ENCODE measurements around the gene ACAA2.

GRCh38 chr18:49754866-49755265 lies 58.5 kb downstream of the ACAA2 start:
- TF ChIP-seq, protein P1, sequence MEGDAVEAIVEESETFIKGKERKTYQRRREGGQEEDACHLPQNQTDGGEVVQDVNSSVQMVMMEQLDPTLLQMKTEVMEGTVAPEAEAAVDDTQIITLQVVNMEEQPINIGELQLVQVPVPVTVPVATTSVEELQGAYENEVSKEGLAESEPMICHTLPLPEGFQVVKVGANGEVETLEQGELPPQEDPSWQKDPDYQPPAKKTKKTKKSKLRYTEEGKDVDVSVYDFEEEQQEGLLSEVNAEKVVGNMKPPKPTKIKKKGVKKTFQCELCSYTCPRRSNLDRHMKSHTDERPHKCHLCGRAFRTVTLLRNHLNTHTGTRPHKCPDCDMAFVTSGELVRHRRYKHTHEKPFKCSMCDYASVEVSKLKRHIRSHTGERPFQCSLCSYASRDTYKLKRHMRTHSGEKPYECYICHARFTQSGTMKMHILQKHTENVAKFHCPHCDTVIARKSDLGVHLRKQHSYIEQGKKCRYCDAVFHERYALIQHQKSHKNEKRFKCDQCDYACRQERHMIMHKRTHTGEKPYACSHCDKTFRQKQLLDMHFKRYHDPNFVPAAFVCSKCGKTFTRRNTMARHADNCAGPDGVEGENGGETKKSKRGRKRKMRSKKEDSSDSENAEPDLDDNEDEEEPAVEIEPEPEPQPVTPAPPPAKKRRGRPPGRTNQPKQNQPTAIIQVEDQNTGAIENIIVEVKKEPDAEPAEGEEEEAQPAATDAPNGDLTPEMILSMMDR (IDR thresholded peaks at IDR 0.05; ENCODE audit: insufficient read depth, low read length): no peak
- TF ChIP-seq POLR2AphosphoS5 (IDR thresholded peaks at IDR 0.05; ENCODE audit: low read depth) (no peak), GABPA (IDR thresholded peaks at IDR 0.05; ENCODE audit: low read depth) (no peak), SPI1 (IDR thresholded peaks at IDR 0.05; ENCODE audit: borderline replicate concordance, low read depth) (no peak)
- TF ChIP-seq, protein P2, sequence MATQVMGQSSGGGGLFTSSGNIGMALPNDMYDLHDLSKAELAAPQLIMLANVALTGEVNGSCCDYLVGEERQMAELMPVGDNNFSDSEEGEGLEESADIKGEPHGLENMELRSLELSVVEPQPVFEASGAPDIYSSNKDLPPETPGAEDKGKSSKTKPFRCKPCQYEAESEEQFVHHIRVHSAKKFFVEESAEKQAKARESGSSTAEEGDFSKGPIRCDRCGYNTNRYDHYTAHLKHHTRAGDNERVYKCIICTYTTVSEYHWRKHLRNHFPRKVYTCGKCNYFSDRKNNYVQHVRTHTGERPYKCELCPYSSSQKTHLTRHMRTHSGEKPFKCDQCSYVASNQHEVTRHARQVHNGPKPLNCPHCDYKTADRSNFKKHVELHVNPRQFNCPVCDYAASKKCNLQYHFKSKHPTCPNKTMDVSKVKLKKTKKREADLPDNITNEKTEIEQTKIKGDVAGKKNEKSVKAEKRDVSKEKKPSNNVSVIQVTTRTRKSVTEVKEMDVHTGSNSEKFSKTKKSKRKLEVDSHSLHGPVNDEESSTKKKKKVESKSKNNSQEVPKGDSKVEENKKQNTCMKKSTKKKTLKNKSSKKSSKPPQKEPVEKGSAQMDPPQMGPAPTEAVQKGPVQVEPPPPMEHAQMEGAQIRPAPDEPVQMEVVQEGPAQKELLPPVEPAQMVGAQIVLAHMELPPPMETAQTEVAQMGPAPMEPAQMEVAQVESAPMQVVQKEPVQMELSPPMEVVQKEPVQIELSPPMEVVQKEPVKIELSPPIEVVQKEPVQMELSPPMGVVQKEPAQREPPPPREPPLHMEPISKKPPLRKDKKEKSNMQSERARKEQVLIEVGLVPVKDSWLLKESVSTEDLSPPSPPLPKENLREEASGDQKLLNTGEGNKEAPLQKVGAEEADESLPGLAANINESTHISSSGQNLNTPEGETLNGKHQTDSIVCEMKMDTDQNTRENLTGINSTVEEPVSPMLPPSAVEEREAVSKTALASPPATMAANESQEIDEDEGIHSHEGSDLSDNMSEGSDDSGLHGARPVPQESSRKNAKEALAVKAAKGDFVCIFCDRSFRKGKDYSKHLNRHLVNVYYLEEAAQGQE (IDR thresholded peaks at IDR 0.05; ENCODE audit: insufficient replicate concordance, low read depth): no peak
